ENCODE measurements around the gene TSPAN17.

- TF ChIP-seq SIN3A (IDR thresholded peaks at IDR 0.05; ENCODE audit: borderline replicate concordance, insufficient read depth, low read length) (no peak), POLR2AphosphoS5 (IDR thresholded peaks at IDR 0.05; ENCODE audit: low read depth, low read length) (no peak)
- TF ChIP-seq, protein P1, sequence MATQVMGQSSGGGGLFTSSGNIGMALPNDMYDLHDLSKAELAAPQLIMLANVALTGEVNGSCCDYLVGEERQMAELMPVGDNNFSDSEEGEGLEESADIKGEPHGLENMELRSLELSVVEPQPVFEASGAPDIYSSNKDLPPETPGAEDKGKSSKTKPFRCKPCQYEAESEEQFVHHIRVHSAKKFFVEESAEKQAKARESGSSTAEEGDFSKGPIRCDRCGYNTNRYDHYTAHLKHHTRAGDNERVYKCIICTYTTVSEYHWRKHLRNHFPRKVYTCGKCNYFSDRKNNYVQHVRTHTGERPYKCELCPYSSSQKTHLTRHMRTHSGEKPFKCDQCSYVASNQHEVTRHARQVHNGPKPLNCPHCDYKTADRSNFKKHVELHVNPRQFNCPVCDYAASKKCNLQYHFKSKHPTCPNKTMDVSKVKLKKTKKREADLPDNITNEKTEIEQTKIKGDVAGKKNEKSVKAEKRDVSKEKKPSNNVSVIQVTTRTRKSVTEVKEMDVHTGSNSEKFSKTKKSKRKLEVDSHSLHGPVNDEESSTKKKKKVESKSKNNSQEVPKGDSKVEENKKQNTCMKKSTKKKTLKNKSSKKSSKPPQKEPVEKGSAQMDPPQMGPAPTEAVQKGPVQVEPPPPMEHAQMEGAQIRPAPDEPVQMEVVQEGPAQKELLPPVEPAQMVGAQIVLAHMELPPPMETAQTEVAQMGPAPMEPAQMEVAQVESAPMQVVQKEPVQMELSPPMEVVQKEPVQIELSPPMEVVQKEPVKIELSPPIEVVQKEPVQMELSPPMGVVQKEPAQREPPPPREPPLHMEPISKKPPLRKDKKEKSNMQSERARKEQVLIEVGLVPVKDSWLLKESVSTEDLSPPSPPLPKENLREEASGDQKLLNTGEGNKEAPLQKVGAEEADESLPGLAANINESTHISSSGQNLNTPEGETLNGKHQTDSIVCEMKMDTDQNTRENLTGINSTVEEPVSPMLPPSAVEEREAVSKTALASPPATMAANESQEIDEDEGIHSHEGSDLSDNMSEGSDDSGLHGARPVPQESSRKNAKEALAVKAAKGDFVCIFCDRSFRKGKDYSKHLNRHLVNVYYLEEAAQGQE (IDR thresholded peaks at IDR 0.05; ENCODE audit: insufficient read depth in 1 of 2, low read depth in 2 of 2, low read length in 2 of 2): no peak
Observed at GRCh38 chr5:176612855-176613254, 34.4 kb upstream of the TSPAN17 start.

Data from PFSK-1 (cell line).